Subcutaneous abdominal adipose tissue (tissue), 5 donors: ENCODE measurements around the gene TAF7L.

Experiments
- H3K27ac ChIP-seq: one replicate; pipeline ENCODE4 v1.7.0; 2013; ENCODE audit warnings: low read depth, mild to moderate bottlenecking, inconsistent platforms, low read length, moderate library complexity
- H3K27me3 ChIP-seq, 5 donors: one replicate each; pipeline ENCODE4 v1.7.0; 2013; ENCODE audit warnings: low read length in 5 of 5, inconsistent platforms in 1 of 5; ENCODE audit not compliant: control insufficient read depth in 5 of 5, insufficient read depth in 4 of 5
- H3K36me3 ChIP-seq, 5 donors: one replicate each; pipeline ENCODE4 v1.7.0; 2013; ENCODE audit warnings: low read length in 5 of 5; ENCODE audit not compliant: control insufficient read depth in 5 of 5, insufficient read depth in 5 of 5
- H3K4me1 ChIP-seq, 5 donors: one replicate each; pipeline ENCODE4 v1.7.0; 2013; ENCODE audit warnings: low read length in 5 of 5, mild to moderate bottlenecking in 3 of 5, moderate library complexity in 1 of 5; ENCODE audit not compliant: control insufficient read depth in 5 of 5, insufficient read depth in 5 of 5
- H3K4me3 ChIP-seq, 5 donors: one replicate each; pipeline ENCODE4 v1.7.0; 2013; ENCODE audit warnings: low read length in 5 of 5, low read depth in 1 of 5
- H3K9ac ChIP-seq, 5 donors: one replicate each; pipeline ENCODE4 v1.7.0; 2013; ENCODE audit warnings: low read length in 5 of 5, mild to moderate bottlenecking in 4 of 5, moderate library complexity in 3 of 5
- H3K9me3 ChIP-seq, 5 donors: one replicate each; pipeline ENCODE4 v1.7.0; 2013; ENCODE audit warnings: low read length in 5 of 5; ENCODE audit not compliant: control insufficient read depth in 5 of 5
- donor health status: healthy.
- donor health status: healthy.
- donor health status: healthy.
- donor health status: healthy.
- donor health status: healthy.

Gene TAF7L

GRCh38 chrX:101263766-101264165 is 27.4 kb downstream of the TAF7L start:
- Histone ChIP-seq H3K27ac (no peak overlapping the region), H3K4me1 (no peaks in the 10 kb centered on the region), H3K27me3 (peaks cover 3 to 31% (median 16%) of the 10 kb centered on the region in 5 donors), H3K9ac (no peak overlapping the region), H3K9me3 (no peaks in the 10 kb centered on the region), H3K36me3 (no peaks in the 10 kb centered on the region), H3K4me3 (no peak overlapping the region)

GRCh38 chrX:101262590-101262989 is 28.5 kb downstream of the TAF7L start:
- no peaks in the 10 kb centered on the region for H3K36me3 ChIP-seq
- no peaks in the 10 kb centered on the region for H3K4me1 ChIP-seq
- no peak overlapping the region for H3K9ac ChIP-seq
- no peaks in the 10 kb centered on the region for H3K9me3 ChIP-seq
- no peak overlapping the region for H3K27ac ChIP-seq
- peaks cover 3 to 29% (median 16%) of the 10 kb centered on the region in 5 donors for H3K27me3 ChIP-seq
- H3K4me3 ChIP-seq, result no peak overlapping the region

DNA sequence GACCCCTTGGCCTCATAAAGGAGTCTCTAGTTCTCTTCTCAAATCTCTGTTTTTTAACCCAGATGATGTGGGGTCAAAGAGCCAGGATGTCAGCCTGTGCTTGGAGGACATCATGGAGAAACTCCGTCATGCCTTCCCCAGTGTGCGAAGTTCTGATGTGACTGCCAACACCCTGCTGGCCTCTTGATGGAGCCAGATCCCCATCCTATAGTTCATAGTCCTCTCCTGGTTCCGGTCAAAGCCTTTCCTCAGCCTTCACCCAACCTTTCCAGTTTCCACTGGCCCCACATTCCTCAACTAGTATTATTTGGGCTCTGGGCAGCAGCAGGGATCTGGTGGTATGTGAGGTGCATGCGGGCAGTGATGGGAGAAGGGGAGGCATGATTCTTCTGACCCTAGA is 30.7 kb downstream of the TAF7L start:
- Histone ChIP-seq H3K9me3 (no peaks in the 10 kb centered on the region), H3K27me3 (peaks cover 6 to 29% (median 15%) of the 10 kb centered on the region in 5 donors), H3K4me1 (no peaks in the 10 kb centered on the region), H3K36me3 (no peaks in the 10 kb centered on the region), H3K9ac (no peak overlapping the region), H3K4me3 (no peak overlapping the region), H3K27ac (no peak overlapping the region)

- H3K27me3 ChIP-seq, result peaks cover 8 to 32% (median 15%) of the 10 kb centered on the region in 5 donors
- no peak overlapping the region for H3K27ac ChIP-seq
- H3K9me3 ChIP-seq, result no peaks in the 10 kb centered on the region
- H3K4me1 ChIP-seq, result no peaks in the 10 kb centered on the region
- H3K9ac ChIP-seq, result no peak overlapping the region
- no peak overlapping the region for H3K4me3 ChIP-seq
- no peaks in the 10 kb centered on the region for H3K36me3 ChIP-seq
These were observed 32.9 kb downstream of the TAF7L start for GRCh38 chrX:101258259-101258581.

DNA sequence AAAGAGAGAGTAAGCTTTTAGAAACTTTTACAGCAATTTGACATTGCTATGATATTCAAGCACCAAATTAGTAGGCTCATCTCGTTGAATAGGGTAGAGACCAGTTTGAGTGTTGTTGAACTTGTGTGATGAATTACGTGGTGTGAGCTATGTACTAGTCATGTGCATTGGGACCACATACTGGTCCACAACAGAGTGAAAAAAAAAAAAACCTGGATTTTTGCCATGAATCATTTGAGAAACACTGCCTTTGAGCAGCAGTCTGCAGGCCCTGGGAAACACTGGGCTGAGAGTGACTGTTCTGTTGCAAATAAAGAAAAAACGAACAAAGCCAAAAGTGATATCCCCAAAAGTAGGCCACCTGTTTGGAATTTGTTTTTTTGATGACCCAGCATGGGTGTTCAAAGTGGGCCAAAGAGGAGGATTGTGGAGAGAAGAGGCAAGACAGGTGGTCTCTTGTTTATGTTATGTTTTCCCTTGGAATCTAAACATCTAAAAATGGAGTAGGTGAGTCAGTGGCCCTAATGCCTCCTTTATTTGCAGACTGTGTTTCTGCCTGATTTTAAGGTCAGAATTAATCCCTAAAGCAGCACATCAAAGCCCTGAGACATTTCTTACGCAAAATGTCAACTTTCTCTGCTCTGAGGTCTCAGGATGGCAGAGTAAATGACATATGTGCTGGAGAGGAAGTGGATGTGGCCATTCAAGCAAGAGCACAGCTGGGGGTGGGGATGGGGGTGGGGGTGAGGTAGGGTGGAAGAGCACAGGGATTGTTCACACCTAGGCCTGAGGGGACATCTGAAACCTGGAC is 33.5 kb downstream of the TAF7L start:
- no peak overlapping the region for H3K4me3 ChIP-seq
- no peaks in the 10 kb centered on the region for H3K4me1 ChIP-seq
- H3K9ac ChIP-seq, result no peak overlapping the region
- H3K27ac ChIP-seq, result no peak overlapping the region
- H3K27me3 ChIP-seq, result peaks cover 8 to 30% (median 15%) of the 10 kb centered on the region in 5 donors
- H3K36me3 ChIP-seq, result no peaks in the 10 kb centered on the region
- no peaks in the 10 kb centered on the region for H3K9me3 ChIP-seq

DNA sequence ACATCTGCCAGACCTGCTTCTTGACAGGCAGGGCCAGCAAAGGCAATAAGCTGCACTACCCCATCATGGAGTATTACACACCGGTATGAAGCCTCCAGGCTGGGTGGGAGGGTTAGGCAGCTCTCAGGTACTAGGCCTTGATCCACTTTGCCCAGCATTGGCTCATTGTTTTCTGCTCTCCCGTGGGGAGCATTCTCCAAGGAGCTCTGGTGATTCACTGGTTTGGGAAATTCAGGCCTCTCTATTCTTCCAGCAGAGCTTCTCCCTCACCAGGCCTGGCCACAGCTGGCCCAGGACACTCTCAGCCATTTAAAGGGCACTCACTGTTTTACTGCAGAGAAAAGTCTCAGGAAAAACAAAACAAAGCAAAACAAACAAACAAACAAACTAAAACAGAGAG is 38.5 kb downstream of the TAF7L start:
- Histone ChIP-seq H3K9me3 (no peaks in the 10 kb centered on the region), H3K4me1 (no peaks in the 10 kb centered on the region), H3K27ac (no peak overlapping the region), H3K4me3 (no peak overlapping the region), H3K36me3 (no peaks in the 10 kb centered on the region), H3K9ac (no peak overlapping the region), H3K27me3 (peaks cover 3 to 20% (median 8%) of the 10 kb centered on the region in 5 donors)

- Histone ChIP-seq H3K27ac (no peak overlapping the region), H3K9me3 (peaks cover 0 to 3% (median 0%) of the 10 kb centered on the region in 5 donors), H3K4me3 (no peak overlapping the region), H3K9ac (no peak overlapping the region), H3K27me3 (peaks cover 0 to 7% (median 6%) of the 10 kb centered on the region in 5 donors), H3K4me1 (no peaks in the 10 kb centered on the region), H3K36me3 (no peaks in the 10 kb centered on the region)
These were observed 49.6 kb downstream of the TAF7L start for GRCh38 chrX:101241531-101241930.

DNA sequence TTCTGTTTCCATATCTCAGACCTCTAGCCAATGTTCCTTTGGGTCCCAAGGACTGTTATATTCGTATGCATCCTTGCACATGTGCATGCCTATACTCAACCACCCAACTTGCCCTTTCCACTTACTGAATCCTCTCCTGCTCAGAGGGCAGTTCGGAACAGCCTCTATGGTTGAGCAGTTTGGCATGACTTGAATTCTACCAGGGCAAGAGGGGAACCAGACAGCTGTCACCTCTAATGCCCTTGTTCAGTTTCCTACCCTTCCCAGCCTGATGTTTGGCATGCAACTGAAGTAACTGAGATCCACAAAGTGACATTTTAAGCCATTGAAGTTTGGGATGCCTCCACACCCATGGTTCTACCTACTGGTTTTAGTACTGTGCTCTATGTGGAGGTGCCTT is 54.1 kb downstream of the TAF7L start:
- Histone ChIP-seq H3K27ac (no peak overlapping the region), H3K27me3 (peaks cover 0 to 21% (median 18%) of the 10 kb centered on the region in 5 donors), H3K9me3 (no peaks in the 10 kb centered on the region), H3K9ac (no peak overlapping the region), H3K36me3 (no peaks in the 10 kb centered on the region), H3K4me1 (no peaks in the 10 kb centered on the region), H3K4me3 (no peak overlapping the region)

- Histone ChIP-seq H3K36me3 (no peaks in the 10 kb centered on the region), H3K4me3 (no peak overlapping the region), H3K27me3 (peaks cover 5 to 22% (median 19%) of the 10 kb centered on the region in 5 donors), H3K4me1 (no peaks in the 10 kb centered on the region), H3K27ac (no peak overlapping the region), H3K9me3 (no peaks in the 10 kb centered on the region), H3K9ac (no peak overlapping the region)
These were observed 58.8 kb downstream of the TAF7L start for GRCh38 chrX:101232316-101232715.

DNA sequence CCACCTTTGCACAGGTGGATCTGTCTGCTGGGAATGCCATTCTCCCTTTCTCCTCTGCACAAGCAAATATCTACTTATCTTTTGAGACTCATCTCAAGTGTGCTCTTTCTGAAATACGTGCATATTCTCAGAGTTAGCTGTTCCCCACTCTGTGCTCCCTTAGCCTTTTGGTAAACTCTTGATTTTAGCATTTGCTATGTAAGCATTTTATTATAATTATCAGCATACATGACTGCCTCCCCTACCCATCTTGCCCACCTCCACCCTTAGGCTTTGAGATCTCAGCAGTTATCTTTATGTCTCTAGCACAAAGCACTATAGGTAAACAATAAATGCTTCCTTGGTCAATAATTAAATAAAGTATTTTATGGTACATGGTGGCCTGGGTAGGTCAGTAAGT is 60.1 kb downstream of the TAF7L start:
- Histone ChIP-seq H3K9me3 (no peaks in the 10 kb centered on the region), H3K27me3 (peaks cover 5 to 26% (median 17%) of the 10 kb centered on the region in 5 donors), H3K9ac (no peak overlapping the region), H3K4me3 (no peak overlapping the region), H3K4me1 (no peaks in the 10 kb centered on the region), H3K36me3 (no peaks in the 10 kb centered on the region), H3K27ac (no peak overlapping the region)
